ENCODE results near the gene COL4A4.

DNA sequence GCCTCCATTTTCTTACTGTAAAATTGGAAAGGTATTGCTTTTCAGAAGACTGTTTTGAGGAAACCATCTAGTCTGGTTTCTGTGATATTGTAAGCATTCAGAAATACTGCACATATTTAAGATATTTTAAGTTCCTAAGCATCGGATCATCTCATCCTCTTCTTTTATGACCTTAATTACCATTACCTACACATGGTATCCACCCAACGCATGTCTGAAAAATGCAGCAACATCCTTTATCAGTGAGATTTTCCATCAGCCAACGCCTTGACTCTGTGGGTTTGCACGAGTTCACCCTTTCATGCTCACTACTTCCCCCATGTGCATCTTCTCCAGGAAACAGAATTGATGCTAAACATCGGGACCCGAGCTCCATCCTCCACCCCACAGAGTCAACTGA is 84.3 kb downstream of the COL4A4 start:
- TF ChIP-seq, protein P1, sequence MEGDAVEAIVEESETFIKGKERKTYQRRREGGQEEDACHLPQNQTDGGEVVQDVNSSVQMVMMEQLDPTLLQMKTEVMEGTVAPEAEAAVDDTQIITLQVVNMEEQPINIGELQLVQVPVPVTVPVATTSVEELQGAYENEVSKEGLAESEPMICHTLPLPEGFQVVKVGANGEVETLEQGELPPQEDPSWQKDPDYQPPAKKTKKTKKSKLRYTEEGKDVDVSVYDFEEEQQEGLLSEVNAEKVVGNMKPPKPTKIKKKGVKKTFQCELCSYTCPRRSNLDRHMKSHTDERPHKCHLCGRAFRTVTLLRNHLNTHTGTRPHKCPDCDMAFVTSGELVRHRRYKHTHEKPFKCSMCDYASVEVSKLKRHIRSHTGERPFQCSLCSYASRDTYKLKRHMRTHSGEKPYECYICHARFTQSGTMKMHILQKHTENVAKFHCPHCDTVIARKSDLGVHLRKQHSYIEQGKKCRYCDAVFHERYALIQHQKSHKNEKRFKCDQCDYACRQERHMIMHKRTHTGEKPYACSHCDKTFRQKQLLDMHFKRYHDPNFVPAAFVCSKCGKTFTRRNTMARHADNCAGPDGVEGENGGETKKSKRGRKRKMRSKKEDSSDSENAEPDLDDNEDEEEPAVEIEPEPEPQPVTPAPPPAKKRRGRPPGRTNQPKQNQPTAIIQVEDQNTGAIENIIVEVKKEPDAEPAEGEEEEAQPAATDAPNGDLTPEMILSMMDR (IDR thresholded peaks at IDR 0.05 in 8 of 11, conservative IDR thresholded peaks at IDR 0.05 in 3 of 11) = no peak
- TF ChIP-seq POLR2A (IDR thresholded peaks at IDR 0.05) = no peak

All from spleen (tissue), 7 donors.